ENCODE data around the gene TMEM198.

GRCh38 chr2:219562049-219563020 is 18.5 kb downstream of the TMEM198 start:
- no peak for TF ChIP-seq CTCF (IDR thresholded peaks at IDR 0.05)
- no peak for TF ChIP-seq POLR2A (IDR thresholded peaks at IDR 0.05)
